Stimulated activated CD4-positive, alpha-beta T cell treated with anti-CD3 and anti-CD28 coated beads, Interleukin-4, amount 100 ng/mL, for 1 hour (primary cell): ENCODE results near the gene GMPPB.
"Not testable (repeated sequence)": the region's sequence is repeated elsewhere in the genome, so short reads cannot be mapped to it uniquely, and the experiment has no call there.

Source experiments
- DNase-seq: peaks from one replicate; pipeline ENCODE4 v3.0.0-alpha.2; 2020

GMPPB gene

GRCh38 chr3:49723628-49724551, at the start of gene GMPPB:
GMPPB (minus strand) TSS chr3:49723951; CDS start chr3:49723726, 225 bp downstream.
- peak; percentile 92 for DNase-seq

GRCh38 chr3:49772703-49773102, 49.0 kb upstream of the GMPPB start:
- no peak for DNase-seq

- no peak for DNase-seq
Measured at GRCh38 chr3:49771340-49771938, 47.7 kb upstream of the GMPPB start.

GRCh38 chr3:49769926-49770325, 46.2 kb upstream of the GMPPB start:
- DNase-seq: no peak

GRCh38 chr3:49769286-49769915, 45.6 kb upstream of the GMPPB start:
- no peak for DNase-seq

GRCh38 chr3:49763981-49764380, 40.2 kb upstream of the GMPPB start:
- no peak for DNase-seq

GRCh38 chr3:49761661-49762060, 37.9 kb upstream of the GMPPB start:
- DNase-seq: no peak

GRCh38 chr3:49759226-49759625, 35.5 kb upstream of the GMPPB start:
- DNase-seq: no peak

GRCh38 chr3:49757197-49757596, 33.4 kb upstream of the GMPPB start:
- no peak for DNase-seq

- DNase-seq: no peak
Measured at GRCh38 chr3:49756036-49756435, 32.3 kb upstream of the GMPPB start.

GRCh38 chr3:49754536-49754935, 30.8 kb upstream of the GMPPB start:
- no peak for DNase-seq

GRCh38 chr3:49751501-49751900, 27.8 kb upstream of the GMPPB start:
- DNase-seq: no peak

GRCh38 chr3:49750056-49750455, 26.3 kb upstream of the GMPPB start:
- DNase-seq: no peak

- DNase-seq: not testable (repeated sequence)
Measured at GRCh38 chr3:49748874-49749273, 25.1 kb upstream of the GMPPB start.

- no peak for DNase-seq
Measured at GRCh38 chr3:49747792-49748480, 24.2 kb upstream of the GMPPB start.

- DNase-seq: no peak
Measured at GRCh38 chr3:49745986-49746385, 22.2 kb upstream of the GMPPB start.

GRCh38 chr3:49740427-49740826, 16.7 kb upstream of the GMPPB start:
- no peak for DNase-seq

- no peak for DNase-seq
Measured at GRCh38 chr3:49738067-49738713, 14.4 kb upstream of the GMPPB start.

GRCh38 chr3:49734752-49735151, 11.0 kb upstream of the GMPPB start:
- DNase-seq: no peak

- no peak for DNase-seq
Measured at GRCh38 chr3:49733551-49733950, 9.8 kb upstream of the GMPPB start.

- DNase-seq: no peak
Measured at GRCh38 chr3:49732597-49732996, 8.8 kb upstream of the GMPPB start.

- no peak for DNase-seq
Measured at GRCh38 chr3:49729966-49730609, 6.3 kb upstream of the GMPPB start.
